ENCODE data around the gene FILIP1L.

DNA sequence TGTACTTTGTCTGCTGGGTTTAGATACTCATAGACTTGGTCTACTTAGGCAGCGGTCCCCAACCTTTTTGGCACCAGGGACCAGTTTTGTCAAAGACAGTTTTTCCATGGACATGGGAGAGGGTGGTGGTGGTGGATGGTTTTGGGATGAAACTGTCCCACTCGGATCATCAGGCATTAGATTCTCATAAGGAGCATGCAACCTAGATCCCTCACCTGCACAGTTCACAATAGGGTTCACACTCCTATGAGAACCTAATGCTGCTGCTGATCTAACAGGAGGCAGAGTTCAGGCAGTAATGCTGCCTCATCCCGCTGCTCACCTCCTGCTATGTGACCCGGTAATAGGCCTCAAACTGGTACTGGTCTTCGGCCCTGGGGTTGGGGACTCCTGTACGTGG, 251.3 kb downstream of the FILIP1L start:
- TF ChIP-seq, protein P1, sequence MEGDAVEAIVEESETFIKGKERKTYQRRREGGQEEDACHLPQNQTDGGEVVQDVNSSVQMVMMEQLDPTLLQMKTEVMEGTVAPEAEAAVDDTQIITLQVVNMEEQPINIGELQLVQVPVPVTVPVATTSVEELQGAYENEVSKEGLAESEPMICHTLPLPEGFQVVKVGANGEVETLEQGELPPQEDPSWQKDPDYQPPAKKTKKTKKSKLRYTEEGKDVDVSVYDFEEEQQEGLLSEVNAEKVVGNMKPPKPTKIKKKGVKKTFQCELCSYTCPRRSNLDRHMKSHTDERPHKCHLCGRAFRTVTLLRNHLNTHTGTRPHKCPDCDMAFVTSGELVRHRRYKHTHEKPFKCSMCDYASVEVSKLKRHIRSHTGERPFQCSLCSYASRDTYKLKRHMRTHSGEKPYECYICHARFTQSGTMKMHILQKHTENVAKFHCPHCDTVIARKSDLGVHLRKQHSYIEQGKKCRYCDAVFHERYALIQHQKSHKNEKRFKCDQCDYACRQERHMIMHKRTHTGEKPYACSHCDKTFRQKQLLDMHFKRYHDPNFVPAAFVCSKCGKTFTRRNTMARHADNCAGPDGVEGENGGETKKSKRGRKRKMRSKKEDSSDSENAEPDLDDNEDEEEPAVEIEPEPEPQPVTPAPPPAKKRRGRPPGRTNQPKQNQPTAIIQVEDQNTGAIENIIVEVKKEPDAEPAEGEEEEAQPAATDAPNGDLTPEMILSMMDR (conservative IDR thresholded peaks at IDR 0.05) = no peak
- no peak for TF ChIP-seq ZFX (IDR thresholded peaks at IDR 0.05)
